ENCODE results near the gene ILF3.

The ILF3 gene

GRCh38 chr19:10706990-10707389, 52.8 kb downstream of the ILF3 start:
- DNase-seq = no peak

GRCh38 chr19:10707440-10707839, 53.3 kb downstream of the ILF3 start:
- no peak for DNase-seq

- DNase-seq = no peak
These were observed 54.1 kb downstream of the ILF3 start for GRCh38 chr19:10708291-10708690.

GRCh38 chr19:10712045-10712444, 57.9 kb downstream of the ILF3 start:
- DNase-seq = no peak

GRCh38 chr19:10712754-10713153, 58.6 kb downstream of the ILF3 start:
- DNase-seq = no peak

GRCh38 chr19:10713317-10713716, 59.2 kb downstream of the ILF3 start:
- no peak for DNase-seq

GRCh38 chr19:10717054-10717355, 62.9 kb downstream of the ILF3 start:
- DNase-seq = no peak

GRCh38 chr19:10717356-10718204, 63.4 kb downstream of the ILF3 start, which contains the start of gene DNM2:
Gene DNM2, plus strand, starts transcription at chr19:10718079. Its CDS starts 164 bp downstream, at chr19:10718243.
- peak; percentile 100 for DNase-seq

GRCh38 chr19:10718205-10719196, 64.4 kb downstream of the ILF3 start:
- DNase-seq = peak; percentile 37

GRCh38 chr19:10719466-10719961, 65.4 kb downstream of the ILF3 start:
- DNase-seq = no peak

GRCh38 chr19:10720607-10721125, 66.5 kb downstream of the ILF3 start:
- no peak for DNase-seq

GRCh38 chr19:10723591-10723990, 69.4 kb downstream of the ILF3 start:
- DNase-seq = no peak

GRCh38 chr19:10724573-10725071, 70.5 kb downstream of the ILF3 start:
- no peak for DNase-seq

- DNase-seq = no peak
These were observed 71.3 kb downstream of the ILF3 start for GRCh38 chr19:10725415-10725814.

GRCh38 chr19:10726268-10726667, 72.1 kb downstream of the ILF3 start:
- no peak for DNase-seq

GRCh38 chr19:10727685-10728201, 73.6 kb downstream of the ILF3 start:
- no peak for DNase-seq

- DNase-seq = no peak
These were observed 75.3 kb downstream of the ILF3 start for GRCh38 chr19:10729411-10729810.

GRCh38 chr19:10730932-10731331, 76.8 kb downstream of the ILF3 start:
- no peak for DNase-seq

- no peak for DNase-seq
These were observed 81.6 kb downstream of the ILF3 start for GRCh38 chr19:10735741-10736140.

GRCh38 chr19:10736189-10736588, 82.0 kb downstream of the ILF3 start:
- DNase-seq = no peak

GRCh38 chr19:10736916-10737551, 82.9 kb downstream of the ILF3 start:
- DNase-seq = no peak

- no peak for DNase-seq
These were observed 83.6 kb downstream of the ILF3 start for GRCh38 chr19:10737722-10738121.

All from KG1 (cell line).